Kidney (tissue), 14 donors: Measurements from ENCODE around the gene EGF. TPM values are rescaled to one million over a fixed set of nuclear protein-coding genes. Genes with fewer than 3 reads are reported as not detected.

Experiments used
- DNase-seq, 5 donors: peaks; one replicate each; pipeline ENCODE4 v3.0.0-alpha.2; 2013 to 2020
- FAIRE-seq: peaks from 2 replicates; lab custom pipeline; 2012; peaks lifted over from hg19 to GRCh38; lab: Jason Lieb, UNC
- H3K27ac ChIP-seq, 2 donors: one replicate each; pipeline ENCODE4 v1.7.0; 2013; ENCODE audit warnings: low read depth in 2 of 2, low read length in 2 of 2, inconsistent platforms in 1 of 2
- H3K27me3 ChIP-seq: one replicate; pipeline ENCODE4 v1.7.1; 2013; ENCODE audit warnings: low read length, inconsistent platforms; ENCODE audit not compliant: control insufficient read depth, insufficient read depth
- H3K36me3 ChIP-seq, 3 donors: one replicate each; pipeline versions ENCODE4 v1.7.0 to v1.7.1; 2013; ENCODE audit warnings: low read length in 3 of 3, control low read depth in 1 of 3, inconsistent platforms in 1 of 3; ENCODE audit not compliant: insufficient read depth in 3 of 3, control insufficient read depth in 2 of 3
- H3K4me1 ChIP-seq, 3 donors: one replicate each; pipeline versions ENCODE4 v1.7.0 to v1.7.1; 2013; ENCODE audit warnings: low read length in 3 of 3, inconsistent platforms in 1 of 3, low read depth in 1 of 3; ENCODE audit not compliant: control insufficient read depth in 2 of 3, insufficient read depth in 2 of 3
- H3K4me3 ChIP-seq, 3 donors: one replicate each; pipeline versions ENCODE4 v1.7.0 to v1.8.1; 2013; ENCODE audit warnings: low read length in 3 of 3, control low read depth in 1 of 3, inconsistent platforms in 1 of 3
- H3K9ac ChIP-seq, 3 donors: one replicate each; pipeline versions ENCODE4 v1.7.0 to v1.7.1; 2013; ENCODE audit warnings: low read length in 3 of 3, control low read depth in 1 of 3, inconsistent platforms in 1 of 3
- H3K9me3 ChIP-seq, 3 donors: one replicate each; pipeline versions ENCODE4 v1.7.0 to v1.7.1; 2013; ENCODE audit warnings: low read length in 3 of 3, control low read depth in 1 of 3, inconsistent platforms in 1 of 3; ENCODE audit not compliant: control insufficient read depth in 2 of 3, insufficient read depth in 1 of 3
- CTCF ChIP-seq: IDR thresholded peaks from 3 replicates; pipeline ENCODE4 v1.5.1; 2012; ENCODE audit warnings: mild to moderate bottlenecking, moderate library complexity, borderline replicate concordance; ENCODE audit not compliant: insufficient read depth; ENCODE audit errors: extremely low read depth
- intact Hi-C: fragments of 100-400 bp; cut with DNase I; formaldehyde crosslinking; loops from one replicate; pipeline ENCODE4 v1.11.1; 2022
- polyA plus RNA-seq: library from polyadenylated mRNA; stranded (reverse); fragments of 350-450 nt; fragmentation: Illumina TruSeq; extraction: RNeasy Lipid Tissue Mini Kit (QIAGEN cat#74804); gene quantifications from one replicate; pipeline ENCODE4 v1.2.3, GENCODE V29; 2014; ENCODE audit warnings: low read depth, low replicate concordance; ENCODE audit not compliant: insufficient read depth
- total RNA-seq: library from RNA; stranded (reverse); fragmentation: NEBNext Ultra II Directional; extraction: Animal tissue kit (Norgen Biotek cat#: 25700); gene quantifications from one replicate; pipeline ENCODE4 v1.2.1, GENCODE V29; 2021
- donor health status: control.
- donor health status: control.
- donor health status: control.
- donor health status: control.
- donor health status: control.
- donor health status: DM: yes; HTN: yes; CAD: no.
- donor health status: Normal renal cell carcinoma (clear cell type).

EGF gene
- total and polyA plus RNA-seq, 2 donors from 2014 or later: 3.3 to 72.8 TPM

GRCh38 chr4:110059556-110060191 is 147.0 kb downstream of the EGF start:
- no peak for TF ChIP-seq CTCF
- H3K36me3 ChIP-seq: no peaks in the 10 kb centered on the region
- H3K27ac ChIP-seq: no peak overlapping the region
- FAIRE-seq (no peak), DNase-seq (no peak)
- intact Hi-C loops: loop anchor here (10.0 kb wide), 1 partner anchor 145 kb away; no protein-coding TSS in a partner anchor
- H3K9me3 ChIP-seq: no peaks in the 10 kb centered on the region
- peaks cover 0 to 4% (median 4%) of the 10 kb centered on the region in 3 donors for H3K4me1 ChIP-seq
- no peak overlapping the region for H3K4me3 ChIP-seq
- H3K9ac ChIP-seq: no peak overlapping the region
- no peaks in the 10 kb centered on the region for H3K27me3 ChIP-seq

GRCh38 chr4:110061076-110061475 is 148.4 kb downstream of the EGF start:
- DNase-seq: no peak
- Histone ChIP-seq H3K9me3 (no peaks in the 10 kb centered on the region), H3K4me3 (no peak overlapping the region), H3K4me1 (no peaks in the 10 kb centered on the region), H3K36me3 (no peaks in the 10 kb centered on the region), H3K9ac (no peak overlapping the region), H3K27me3 (no peaks in the 10 kb centered on the region), H3K27ac (no peak overlapping the region)
- TF ChIP-seq CTCF: no peak
- no peak for FAIRE-seq
- intact Hi-C loops: no loop called here

Other genes starting within 250 kb of the EGF start
- gene CASP6, start 209.4 kb upstream of the EGF start, total RNA-seq: 21.6 TPM
- gene CASP6, start 209.4 kb upstream of the EGF start, polyA plus RNA-seq: 20.7 TPM
- gene PLA2G12A, start 182.8 kb upstream of the EGF start, total RNA-seq: 42.0 TPM
- gene PLA2G12A, start 182.8 kb upstream of the EGF start, polyA plus RNA-seq: 54.0 TPM
- 248 TPM for gene CFI, start 110.9 kb upstream of the EGF start, total RNA-seq
- gene CFI, start 110.9 kb upstream of the EGF start, polyA plus RNA-seq: 191 TPM
- 14.9 TPM for gene GAR1, start 97.1 kb upstream of the EGF start, total RNA-seq
- gene GAR1, start 97.1 kb upstream of the EGF start, polyA plus RNA-seq: 21.0 TPM
- 0.44 TPM for gene RRH, start 84.9 kb upstream of the EGF start, total RNA-seq
- gene RRH, start 84.9 kb upstream of the EGF start, polyA plus RNA-seq: 0.37 TPM
- 0.25 TPM for gene LRIT3, start 64.8 kb upstream of the EGF start, total RNA-seq
- gene LRIT3, start 64.8 kb upstream of the EGF start, polyA plus RNA-seq: 0.62 TPM